HL-60 (cell line): ENCODE results near the gene EBPL.

Source experiments
- POLR2AphosphoS5 ChIP-seq: IDR thresholded peaks from 2 replicates; pipeline ENCODE4 v1.6.1; 2012; ENCODE audit warnings: low read depth
- TF ChIP-seq, protein P1 (sequence below): IDR thresholded peaks from one replicate; pipeline ENCODE4 v1.5.1; 2011; ENCODE audit warnings: low read length, control low read depth, inconsistent platforms; ENCODE audit not compliant: insufficient read depth

- TF ChIP-seq, protein P1, sequence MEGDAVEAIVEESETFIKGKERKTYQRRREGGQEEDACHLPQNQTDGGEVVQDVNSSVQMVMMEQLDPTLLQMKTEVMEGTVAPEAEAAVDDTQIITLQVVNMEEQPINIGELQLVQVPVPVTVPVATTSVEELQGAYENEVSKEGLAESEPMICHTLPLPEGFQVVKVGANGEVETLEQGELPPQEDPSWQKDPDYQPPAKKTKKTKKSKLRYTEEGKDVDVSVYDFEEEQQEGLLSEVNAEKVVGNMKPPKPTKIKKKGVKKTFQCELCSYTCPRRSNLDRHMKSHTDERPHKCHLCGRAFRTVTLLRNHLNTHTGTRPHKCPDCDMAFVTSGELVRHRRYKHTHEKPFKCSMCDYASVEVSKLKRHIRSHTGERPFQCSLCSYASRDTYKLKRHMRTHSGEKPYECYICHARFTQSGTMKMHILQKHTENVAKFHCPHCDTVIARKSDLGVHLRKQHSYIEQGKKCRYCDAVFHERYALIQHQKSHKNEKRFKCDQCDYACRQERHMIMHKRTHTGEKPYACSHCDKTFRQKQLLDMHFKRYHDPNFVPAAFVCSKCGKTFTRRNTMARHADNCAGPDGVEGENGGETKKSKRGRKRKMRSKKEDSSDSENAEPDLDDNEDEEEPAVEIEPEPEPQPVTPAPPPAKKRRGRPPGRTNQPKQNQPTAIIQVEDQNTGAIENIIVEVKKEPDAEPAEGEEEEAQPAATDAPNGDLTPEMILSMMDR, result no peak
- no peak for TF ChIP-seq POLR2AphosphoS5
These were observed 7.8 kb downstream of the EBPL start for GRCh38 chr13:49683489-49683888.
